HAP-1 (cell line): Measurements from ENCODE around the gene GHRH.
A peak's percentile ranks its signal among the peaks of the same experiment; 100 is the strongest.

Source experiments
- DNase-seq, 2 experiments: peaks; one replicate each; pipeline ENCODE4 v3.0.0-alpha.2; 2016 to 2020; ENCODE audit warnings: low spot score in 2 of 2
- H3K27me3 ChIP-seq: fragments of 250-450 bp; sonication (Bioruptor Pico); 2 replicates; pipeline ENCODE4 v1.5.1; 2020; ENCODE audit warnings: low read depth, mild to moderate bottlenecking, moderate library complexity
- H3K36me3 ChIP-seq: fragments of 250-450 bp; sonication (Bioruptor Pico); replicated peaks from 2 replicates; pipeline ENCODE4 v1.5.1; 2020; ENCODE audit warnings: mild to moderate bottlenecking
- H3K4me1 ChIP-seq: fragments of 250-450 bp; sonication (Bioruptor Pico); 2 replicates; pipeline ENCODE4 v1.5.1; 2020; ENCODE audit warnings: mild to moderate bottlenecking
- H3K4me3 ChIP-seq: fragments of 250-450 bp; sonication (Bioruptor Pico); 2 replicates; pipeline ENCODE4 v1.5.1; 2020; ENCODE audit warnings: mild to moderate bottlenecking, moderate library complexity
- H3K9me3 ChIP-seq: fragments of 250-450 bp; sonication (Bioruptor Pico); 2 replicates; pipeline ENCODE4 v1.5.1; 2020; ENCODE audit warnings: mild to moderate bottlenecking, moderate library complexity
- in situ Hi-C: fragments of 300-500 bp; cut with MboI; formaldehyde crosslinking; loops from 3 replicates; pipeline ENCODE4 v1.14.3; 2020; ENCODE audit warnings: low sequenced_read_pairs, inconsistent platforms, mixed read lengths

GHRH gene

GRCh38 chr20:37263686-37264085 is 2.1 kb upstream of the GHRH start:
- no peak for DNase-seq
- Histone ChIP-seq H3K9me3 (no peaks in the 10 kb centered on the region), H3K4me3 (no peak overlapping the region), H3K27me3 (peaks cover 10% of the 10 kb centered on the region; the same call in 1 of the 2 replicates), H3K4me1 (peaks cover 8% of the 10 kb centered on the region), H3K36me3 (no peaks in the 10 kb centered on the region)
- in situ Hi-C loops, result no loop called here

GRCh38 chr20:37262505-37262904 is 891 bp upstream of the GHRH start:
- Histone ChIP-seq H3K4me1 (no peaks in the 10 kb centered on the region), H3K4me3 (no peak overlapping the region), H3K9me3 (no peaks in the 10 kb centered on the region), H3K36me3 (no peaks in the 10 kb centered on the region), H3K27me3 (peaks cover 10% of the 10 kb centered on the region; the same call in 1 of the 2 replicates)
- in situ Hi-C loops, result no loop called here
- no peak for DNase-seq

- no peaks in the 10 kb centered on the region for H3K9me3 ChIP-seq
- in situ Hi-C loops, result no loop called here
- DNase-seq, result no peak
- no peaks in the 10 kb centered on the region for H3K4me1 ChIP-seq
- H3K27me3 ChIP-seq, result peaks cover 15% of the 10 kb centered on the region; the same call in 1 of the 2 replicates
- no peak overlapping the region for H3K4me3 ChIP-seq
- no peaks in the 10 kb centered on the region for H3K36me3 ChIP-seq
These were observed 691 bp downstream of the GHRH start for GRCh38 chr20:37260923-37261322.

- H3K4me3 ChIP-seq, result no peak overlapping the region
- in situ Hi-C loops, result no loop called here
These were observed 1.7 kb downstream of the GHRH start for GRCh38 chr20:37259865-37260264.

GRCh38 chr20:37259031-37259430 is 2.6 kb downstream of the GHRH start:
- in situ Hi-C loops, result no loop called here
- Histone ChIP-seq H3K36me3 (no peaks in the 10 kb centered on the region), H3K9me3 (no peaks in the 10 kb centered on the region), H3K4me1 (no peaks in the 10 kb centered on the region), H3K4me3 (no peak overlapping the region), H3K27me3 (peaks cover 16% of the 10 kb centered on the region; the same call in 1 of the 2 replicates)
- DNase-seq, result no peak

More at GRCh38 chr20:37259865-37260264, 1.7 kb downstream of the GHRH start:
- Histone ChIP-seq H3K36me3 (no peaks in the 10 kb centered on the region), H3K4me1 (no peaks in the 10 kb centered on the region), H3K9me3 (no peaks in the 10 kb centered on the region), H3K27me3 (peaks cover 16% of the 10 kb centered on the region; the same call in 1 of the 2 replicates)
- DNase-seq, result no peak

- Histone ChIP-seq H3K4me3 (no peak overlapping the region), H3K4me1 (no peaks in the 10 kb centered on the region), H3K36me3 (no peaks in the 10 kb centered on the region), H3K27me3 (peaks cover 16% of the 10 kb centered on the region; the same call in 1 of the 2 replicates), H3K9me3 (no peaks in the 10 kb centered on the region)
- DNase-seq, result no peak
- in situ Hi-C loops, result no loop called here
These were observed 3.6 kb downstream of the GHRH start for GRCh38 chr20:37257988-37258387.

- no peaks in the 10 kb centered on the region for H3K4me1 ChIP-seq
- no peaks in the 10 kb centered on the region for H3K36me3 ChIP-seq
- in situ Hi-C loops, result no loop called here
- H3K9me3 ChIP-seq, result no peaks in the 10 kb centered on the region
- H3K27me3 ChIP-seq, result peaks cover 15% of the 10 kb centered on the region; the same call in 1 of the 2 replicates
- DNase-seq, result no peak
- no peak overlapping the region for H3K4me3 ChIP-seq
These were observed 4.1 kb downstream of the GHRH start for GRCh38 chr20:37257530-37257929.

- no peaks in the 10 kb centered on the region for H3K36me3 ChIP-seq
- H3K9me3 ChIP-seq, result no peaks in the 10 kb centered on the region
- in situ Hi-C loops, result no loop called here
- H3K4me3 ChIP-seq, result no peak overlapping the region
- peaks cover 4% of the 10 kb centered on the region for H3K4me1 ChIP-seq
- DNase-seq, result no peak
- H3K27me3 ChIP-seq, result 0 out of 2 replicates have a peak, but pooled peaks cover 10% of the 10 kb centered on the region
These were observed 5.3 kb downstream of the GHRH start for GRCh38 chr20:37256286-37256685.

GRCh38 chr20:37254114-37254878 is 7.3 kb downstream of the GHRH start:
- Histone ChIP-seq H3K4me3 (no peak overlapping the region), H3K36me3 (no peaks in the 10 kb centered on the region), H3K27me3 (0 out of 2 replicates have a peak, but pooled peaks cover 6% of the 10 kb centered on the region), H3K4me1 (peaks cover 4% of the 10 kb centered on the region), H3K9me3 (no peaks in the 10 kb centered on the region)
- no peak for DNase-seq
- in situ Hi-C loops, result no loop called here

GRCh38 chr20:37253087-37253486 is 8.5 kb downstream of the GHRH start:
- no peak for DNase-seq
- no peak overlapping the region for H3K4me3 ChIP-seq
- H3K36me3 ChIP-seq, result no peaks in the 10 kb centered on the region
- H3K4me1 ChIP-seq, result peaks cover 4% of the 10 kb centered on the region
- 0 out of 2 replicates have a peak, but pooled peaks cover 6% of the 10 kb centered on the region for H3K27me3 ChIP-seq
- in situ Hi-C loops, result no loop called here
- H3K9me3 ChIP-seq, result no peaks in the 10 kb centered on the region

- peak; percentile 24 to 50 for DNase-seq
- Histone ChIP-seq H3K36me3 (no peaks in the 10 kb centered on the region), H3K4me1 (peaks cover 4% of the 10 kb centered on the region), H3K9me3 (no peaks in the 10 kb centered on the region), H3K4me3 (no peak overlapping the region), H3K27me3 (0 out of 2 replicates have a peak, but pooled peaks cover 6% of the 10 kb centered on the region)
- in situ Hi-C loops, result no loop called here
These were observed 9.7 kb downstream of the GHRH start for GRCh38 chr20:37251825-37252477.

GRCh38 chr20:37249304-37249703 is 12.3 kb downstream of the GHRH start:
- Histone ChIP-seq H3K4me3 (no peak overlapping the region), H3K27me3 (no peaks in the 10 kb centered on the region), H3K9me3 (no peaks in the 10 kb centered on the region), H3K4me1 (peaks cover 4% of the 10 kb centered on the region), H3K36me3 (no peaks in the 10 kb centered on the region; the same call in 1 of the 2 replicates)
- in situ Hi-C loops, result no loop called here
- no peak for DNase-seq

GRCh38 chr20:37247547-37247946 is 14.1 kb downstream of the GHRH start:
- in situ Hi-C loops, result no loop called here
- Histone ChIP-seq H3K4me3 (no peak overlapping the region), H3K27me3 (no peaks in the 10 kb centered on the region), H3K36me3 (peaks cover 10% of the 10 kb centered on the region), H3K4me1 (peaks cover 4% of the 10 kb centered on the region), H3K9me3 (no peaks in the 10 kb centered on the region)
- no peak for DNase-seq

GRCh38 chr20:37246736-37247135 is 14.9 kb downstream of the GHRH start:
- Histone ChIP-seq H3K4me3 (no peak overlapping the region), H3K36me3 (peaks cover 18% of the 10 kb centered on the region), H3K4me1 (peaks cover 4% of the 10 kb centered on the region), H3K9me3 (no peaks in the 10 kb centered on the region), H3K27me3 (no peaks in the 10 kb centered on the region)
- no peak for DNase-seq
- in situ Hi-C loops, result no loop called here
